SK-N-SH treated with all-trans-retinoic acid at 6 μM for 48 hours (cell line): ENCODE measurements around the gene NTN1.

Source experiments
- ARNTL ChIP-seq: fragments of 450-650 bp; formaldehyde crosslinking; IDR thresholded peaks from 2 replicates; pipeline ENCODE4 v1.5.0; 2020; ENCODE audit warnings: low read depth, mild to moderate bottlenecking, moderate library complexity, borderline replicate concordance
- PPARA ChIP-seq: fragments of 250-450 bp; sonication (Bioruptor Pico); IDR thresholded peaks from 2 replicates; pipeline ENCODE4 v1.5.0; 2020; ENCODE audit warnings: mild to moderate bottlenecking, borderline replicate concordance
- TCF4 ChIP-seq: fragments of 250-450 bp; sonication (Bioruptor Pico); IDR thresholded peaks from 2 replicates; pipeline ENCODE4 v1.8.0; 2021; ENCODE audit warnings: mild to moderate bottlenecking, moderate library complexity, borderline replicate concordance
- TOX ChIP-seq: fragments of 250-450 bp; sonication (Bioruptor Pico); IDR thresholded peaks from 2 replicates; pipeline ENCODE4 v1.8.0; 2021; ENCODE audit warnings: mild to moderate bottlenecking, moderate library complexity, borderline replicate concordance
- ZFP3 ChIP-seq: fragments of 250-450 bp; sonication (Bioruptor Pico); IDR thresholded peaks from 2 replicates; pipeline ENCODE4 v1.5.0; 2020; ENCODE audit warnings: mild to moderate bottlenecking, moderate library complexity
- ZFP30 ChIP-seq: fragments of 450-650 bp; formaldehyde crosslinking; IDR thresholded peaks from 2 replicates; pipeline ENCODE4 v1.5.0; 2022; ENCODE audit warnings: mild to moderate bottlenecking, moderate library complexity
- ZNF565 ChIP-seq: fragments of 450-650 bp; formaldehyde crosslinking; conservative IDR thresholded peaks from 2 replicates; pipeline ENCODE4 v1.5.0; 2020; ENCODE audit warnings: low read depth, mild to moderate bottlenecking, moderate library complexity
- ZNF70 ChIP-seq: fragments of 450-650 bp; formaldehyde crosslinking; IDR thresholded peaks from 2 replicates; pipeline ENCODE4 v1.5.0; 2020; ENCODE audit warnings: mild to moderate bottlenecking, moderate library complexity
- TF ChIP-seq, protein P1 (sequence below): fragments of 250-450 bp; sonication (Bioruptor Pico); IDR thresholded peaks from 2 replicates; pipeline ENCODE4 v1.8.0; 2020; ENCODE audit warnings: mild to moderate bottlenecking, moderate library complexity, borderline replicate concordance
- TF ChIP-seq, protein P2 (sequence below): fragments of 250-450 bp; sonication (Bioruptor Pico); IDR thresholded peaks from 2 replicates; pipeline ENCODE4 v1.5.1; 2020; ENCODE audit warnings: low read depth, mild to moderate bottlenecking, moderate library complexity
- TF ChIP-seq, protein P3 (sequence below): fragments of 250-450 bp; sonication (Bioruptor Pico); IDR thresholded peaks from 2 replicates; pipeline ENCODE4 v1.5.1; 2021; ENCODE audit warnings: mild to moderate bottlenecking, moderate library complexity
- TF ChIP-seq, protein P4 (sequence below): fragments of 250-450 bp; sonication (Bioruptor Pico); IDR thresholded peaks from 2 replicates; pipeline ENCODE4 v1.8.0; 2021; ENCODE audit warnings: low read depth, mild to moderate bottlenecking, moderate library complexity, borderline replicate concordance

DNA sequence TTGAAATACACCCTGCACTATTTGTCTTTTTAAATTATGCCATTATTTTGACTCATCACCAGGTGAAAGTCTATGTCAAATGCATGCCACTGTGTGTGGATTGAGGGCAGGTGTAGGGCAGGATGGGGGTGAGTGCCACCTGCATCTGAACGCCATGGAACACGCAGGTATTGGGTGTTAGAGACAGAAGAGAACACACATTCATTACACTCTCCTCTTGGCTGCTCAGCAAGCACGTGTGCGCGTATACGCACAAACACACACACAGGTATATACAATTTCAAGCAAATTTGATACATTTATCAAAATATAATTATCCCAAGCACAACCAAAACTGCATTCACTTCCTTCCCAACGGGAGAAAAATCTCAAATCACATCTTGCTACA is 268.9 kb downstream of the NTN1 start:
- no peak for TF ChIP-seq ZFP3 (CRISPR knock-in tag)
- no peak for TF ChIP-seq ZNF70 (CRISPR knock-in tag)
- no peak for TF ChIP-seq ZNF565 (CRISPR knock-in tag)
- TF ChIP-seq ARNTL, result no peak
- TF ChIP-seq, protein P1, sequence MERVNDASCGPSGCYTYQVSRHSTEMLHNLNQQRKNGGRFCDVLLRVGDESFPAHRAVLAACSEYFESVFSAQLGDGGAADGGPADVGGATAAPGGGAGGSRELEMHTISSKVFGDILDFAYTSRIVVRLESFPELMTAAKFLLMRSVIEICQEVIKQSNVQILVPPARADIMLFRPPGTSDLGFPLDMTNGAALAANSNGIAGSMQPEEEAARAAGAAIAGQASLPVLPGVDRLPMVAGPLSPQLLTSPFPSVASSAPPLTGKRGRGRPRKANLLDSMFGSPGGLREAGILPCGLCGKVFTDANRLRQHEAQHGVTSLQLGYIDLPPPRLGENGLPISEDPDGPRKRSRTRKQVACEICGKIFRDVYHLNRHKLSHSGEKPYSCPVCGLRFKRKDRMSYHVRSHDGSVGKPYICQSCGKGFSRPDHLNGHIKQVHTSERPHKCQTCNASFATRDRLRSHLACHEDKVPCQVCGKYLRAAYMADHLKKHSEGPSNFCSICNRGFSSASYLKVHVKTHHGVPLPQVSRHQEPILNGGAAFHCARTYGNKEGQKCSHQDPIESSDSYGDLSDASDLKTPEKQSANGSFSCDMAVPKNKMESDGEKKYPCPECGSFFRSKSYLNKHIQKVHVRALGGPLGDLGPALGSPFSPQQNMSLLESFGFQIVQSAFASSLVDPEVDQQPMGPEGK (CRISPR knock-in tag), result no peak
- TF ChIP-seq, protein P2, sequence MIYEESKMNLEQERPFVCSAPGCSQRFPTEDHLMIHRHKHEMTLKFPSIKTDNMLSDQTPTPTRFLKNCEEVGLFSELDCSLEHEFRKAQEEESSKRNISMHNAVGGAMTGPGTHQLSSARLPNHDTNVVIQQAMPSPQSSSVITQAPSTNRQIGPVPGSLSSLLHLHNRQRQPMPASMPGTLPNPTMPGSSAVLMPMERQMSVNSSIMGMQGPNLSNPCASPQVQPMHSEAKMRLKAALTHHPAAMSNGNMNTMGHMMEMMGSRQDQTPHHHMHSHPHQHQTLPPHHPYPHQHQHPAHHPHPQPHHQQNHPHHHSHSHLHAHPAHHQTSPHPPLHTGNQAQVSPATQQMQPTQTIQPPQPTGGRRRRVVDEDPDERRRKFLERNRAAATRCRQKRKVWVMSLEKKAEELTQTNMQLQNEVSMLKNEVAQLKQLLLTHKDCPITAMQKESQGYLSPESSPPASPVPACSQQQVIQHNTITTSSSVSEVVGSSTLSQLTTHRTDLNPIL, result no peak
- TF ChIP-seq, protein P3, sequence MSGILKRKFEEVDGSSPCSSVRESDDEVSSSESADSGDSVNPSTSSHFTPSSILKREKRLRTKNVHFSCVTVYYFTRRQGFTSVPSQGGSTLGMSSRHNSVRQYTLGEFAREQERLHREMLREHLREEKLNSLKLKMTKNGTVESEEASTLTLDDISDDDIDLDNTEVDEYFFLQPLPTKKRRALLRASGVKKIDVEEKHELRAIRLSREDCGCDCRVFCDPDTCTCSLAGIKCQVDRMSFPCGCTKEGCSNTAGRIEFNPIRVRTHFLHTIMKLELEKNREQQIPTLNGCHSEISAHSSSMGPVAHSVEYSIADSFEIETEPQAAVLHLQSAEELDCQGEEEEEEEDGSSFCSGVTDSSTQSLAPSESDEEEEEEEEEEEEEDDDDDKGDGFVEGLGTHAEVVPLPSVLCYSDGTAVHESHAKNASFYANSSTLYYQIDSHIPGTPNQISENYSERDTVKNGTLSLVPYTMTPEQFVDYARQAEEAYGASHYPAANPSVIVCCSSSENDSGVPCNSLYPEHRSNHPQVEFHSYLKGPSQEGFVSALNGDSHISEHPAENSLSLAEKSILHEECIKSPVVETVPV, result no peak
- no peak for TF ChIP-seq ZFP30 (CRISPR knock-in tag)
- TF ChIP-seq, protein P4, sequence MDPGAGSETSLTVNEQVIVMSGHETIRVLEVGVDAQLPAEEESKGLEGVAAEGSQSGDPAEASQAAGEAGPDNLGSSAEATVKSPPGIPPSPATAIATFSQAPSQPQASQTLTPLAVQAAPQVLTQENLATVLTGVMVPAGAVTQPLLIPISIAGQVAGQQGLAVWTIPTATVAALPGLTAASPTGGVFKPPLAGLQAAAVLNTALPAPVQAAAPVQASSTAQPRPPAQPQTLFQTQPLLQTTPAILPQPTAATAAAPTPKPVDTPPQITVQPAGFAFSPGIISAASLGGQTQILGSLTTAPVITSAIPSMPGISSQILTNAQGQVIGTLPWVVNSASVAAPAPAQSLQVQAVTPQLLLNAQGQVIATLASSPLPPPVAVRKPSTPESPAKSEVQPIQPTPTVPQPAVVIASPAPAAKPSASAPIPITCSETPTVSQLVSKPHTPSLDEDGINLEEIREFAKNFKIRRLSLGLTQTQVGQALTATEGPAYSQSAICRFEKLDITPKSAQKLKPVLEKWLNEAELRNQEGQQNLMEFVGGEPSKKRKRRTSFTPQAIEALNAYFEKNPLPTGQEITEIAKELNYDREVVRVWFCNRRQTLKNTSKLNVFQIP (CRISPR knock-in tag), result no peak
- no peak for TF ChIP-seq TOX (CRISPR knock-in tag)
- TF ChIP-seq PPARA, result no peak
- TF ChIP-seq TCF4 (CRISPR knock-in tag), result no peak
